Inflammatory macrophage treated with lipopolysaccharide for 4 hours (primary cell): ENCODE data around the gene SERPINA10.
A peak's percentile ranks its signal among the peaks of the same experiment; 100 is the strongest.

ENCODE experiments used
- DNase-seq: peaks from one replicate; pipeline ENCODE4 v3.0.0-alpha.2; 2020

The SERPINA10 gene

GRCh38 chr14:94313991-94314655, 21.1 kb upstream of the SERPINA10 start:
- peak; percentile 24 for DNase-seq

- DNase-seq, result no peak
Observed at GRCh38 chr14:94312481-94313246, 19.6 kb upstream of the SERPINA10 start.

- no peak for DNase-seq
Observed at GRCh38 chr14:94310248-94310647, 17.2 kb upstream of the SERPINA10 start.

GRCh38 chr14:94309721-94310120, 16.7 kb upstream of the SERPINA10 start:
- no peak for DNase-seq

DNA sequence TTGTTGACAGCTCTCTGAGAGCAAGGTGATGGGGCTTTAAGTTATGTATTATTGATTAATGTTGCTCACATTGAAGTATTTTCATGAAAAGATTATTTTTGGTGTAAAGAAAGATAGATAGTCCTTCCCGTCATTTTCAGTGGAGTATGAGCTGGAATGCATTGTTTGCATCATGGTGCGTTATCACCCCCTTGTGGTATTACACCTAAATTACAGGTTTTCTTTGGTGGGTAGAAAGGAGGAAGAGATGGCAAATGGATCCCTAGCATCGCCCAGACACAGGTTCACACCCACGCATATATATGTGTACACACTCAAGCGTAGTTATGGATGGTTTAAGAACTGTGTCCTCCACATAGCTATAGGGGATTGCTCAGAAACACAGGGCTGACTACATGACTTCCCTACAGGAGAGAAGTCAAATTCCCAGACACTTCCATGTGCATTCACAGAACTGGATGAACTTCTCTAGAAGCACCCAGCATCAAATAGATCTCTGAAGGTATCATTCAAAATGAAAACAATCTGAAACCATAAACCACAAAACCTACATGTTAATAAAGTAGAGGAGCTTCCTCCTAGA, 14.4 kb upstream of the SERPINA10 start:
- DNase-seq, result peak; percentile 21

DNA sequence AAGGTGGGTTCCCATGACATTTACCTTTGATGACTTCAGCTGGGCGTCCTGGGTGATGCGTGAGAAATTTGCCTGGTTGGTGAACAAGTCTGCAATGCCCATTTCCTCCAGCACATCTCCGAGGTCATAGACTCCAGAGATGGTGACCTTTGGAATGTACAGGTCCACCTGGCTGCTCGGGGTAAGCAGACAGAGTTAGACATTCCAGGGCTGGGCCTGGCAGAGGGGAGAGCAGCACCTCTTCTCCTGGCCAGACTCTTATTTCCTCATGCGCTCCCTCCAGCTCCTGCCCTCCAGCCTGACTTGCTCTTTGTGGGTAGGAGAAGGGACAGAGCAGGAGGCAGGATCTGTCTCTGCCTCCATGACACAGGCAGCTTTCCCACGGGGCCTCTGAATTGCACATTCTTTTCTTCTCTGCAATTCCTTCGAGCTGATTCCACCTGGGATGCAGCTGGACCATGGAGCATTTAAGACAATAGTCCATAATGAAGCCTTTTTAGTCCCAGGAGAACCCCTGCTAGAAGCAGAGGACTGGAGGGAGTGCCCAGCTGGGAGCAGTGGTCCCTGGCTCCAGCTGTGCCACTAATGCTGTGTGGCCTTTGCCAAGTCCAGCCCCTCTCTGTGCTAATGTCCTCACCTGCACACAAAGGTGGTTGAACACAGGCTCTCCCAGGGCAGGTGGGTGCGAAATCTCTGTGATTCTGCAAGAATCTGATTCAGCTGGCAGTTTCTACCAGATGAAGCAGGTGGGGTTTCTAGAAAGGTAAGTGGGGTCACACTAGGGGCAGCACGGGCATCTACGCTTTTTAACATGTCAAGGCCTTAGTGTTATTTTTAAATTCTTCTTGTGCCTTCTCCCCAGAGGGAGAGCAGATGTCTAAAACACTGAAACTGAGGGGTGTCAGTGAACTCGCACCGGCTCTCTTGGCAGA, 13.2 kb upstream of the SERPINA10 start:
- no peak for DNase-seq

DNA sequence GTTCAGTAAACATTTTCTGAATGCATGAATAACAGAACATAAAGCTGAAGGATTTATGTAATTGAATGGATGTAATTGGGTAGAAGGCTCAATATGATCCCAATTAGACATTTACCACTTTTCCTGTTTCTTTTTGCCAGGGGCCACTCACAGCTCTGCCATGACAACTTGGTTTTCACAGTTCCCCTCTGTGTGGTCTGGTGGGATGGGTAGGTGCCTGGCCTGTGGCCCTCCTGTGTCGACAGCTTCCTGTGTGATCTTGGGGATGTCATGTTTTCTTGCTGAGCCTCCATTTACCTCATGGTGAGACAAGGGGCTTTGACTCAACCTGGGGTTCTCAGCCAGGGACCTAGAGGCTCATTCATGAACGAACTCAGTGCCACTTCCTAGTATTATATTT, 12.6 kb upstream of the SERPINA10 start:
- no peak for DNase-seq

GRCh38 chr14:94304243-94304642, 11.2 kb upstream of the SERPINA10 start:
- DNase-seq, result no peak

DNA sequence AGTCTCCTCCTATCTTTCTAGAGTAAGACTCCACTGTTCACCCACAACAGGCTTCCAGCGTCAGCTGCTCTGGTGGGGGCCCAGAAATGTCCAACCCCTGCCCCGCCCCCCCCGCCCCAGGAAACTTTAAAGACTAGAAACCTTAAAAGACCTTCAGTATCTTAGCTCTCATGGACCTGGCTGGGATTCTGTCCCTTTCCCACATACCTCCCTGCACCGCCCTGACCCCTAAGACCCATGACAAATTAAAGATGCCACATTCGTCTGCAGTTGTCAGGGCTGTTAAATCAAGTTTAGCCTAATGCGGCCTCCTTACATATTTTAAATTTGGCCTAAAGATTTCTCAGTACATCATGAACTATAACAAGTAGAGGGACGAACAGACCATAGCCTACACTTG, 10.0 kb upstream of the SERPINA10 start:
- DNase-seq, result no peak

DNA sequence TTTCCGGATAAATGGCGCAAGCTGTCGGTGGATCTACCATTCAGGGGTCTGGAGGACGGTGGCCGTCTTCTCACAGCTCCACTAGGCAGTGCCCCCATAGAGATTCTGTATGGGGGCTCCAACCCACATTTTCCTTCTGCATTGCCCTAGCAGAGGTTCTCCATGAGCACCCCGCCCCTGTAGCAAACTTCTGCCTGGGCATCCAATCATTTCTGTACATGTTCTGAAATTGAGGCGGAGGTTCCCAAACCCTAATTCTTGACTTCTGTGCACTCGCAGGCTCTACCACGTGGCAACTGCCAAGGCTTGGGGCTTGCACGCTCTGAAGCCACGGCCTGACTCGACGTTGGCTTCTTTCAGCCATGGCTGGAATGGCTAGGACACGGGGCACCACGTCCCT, 5.1 kb upstream of the SERPINA10 start:
- no peak for DNase-seq

- peak; percentile 47 for DNase-seq
Observed at GRCh38 chr14:94296181-94296545, 3.1 kb upstream of the SERPINA10 start.

DNA sequence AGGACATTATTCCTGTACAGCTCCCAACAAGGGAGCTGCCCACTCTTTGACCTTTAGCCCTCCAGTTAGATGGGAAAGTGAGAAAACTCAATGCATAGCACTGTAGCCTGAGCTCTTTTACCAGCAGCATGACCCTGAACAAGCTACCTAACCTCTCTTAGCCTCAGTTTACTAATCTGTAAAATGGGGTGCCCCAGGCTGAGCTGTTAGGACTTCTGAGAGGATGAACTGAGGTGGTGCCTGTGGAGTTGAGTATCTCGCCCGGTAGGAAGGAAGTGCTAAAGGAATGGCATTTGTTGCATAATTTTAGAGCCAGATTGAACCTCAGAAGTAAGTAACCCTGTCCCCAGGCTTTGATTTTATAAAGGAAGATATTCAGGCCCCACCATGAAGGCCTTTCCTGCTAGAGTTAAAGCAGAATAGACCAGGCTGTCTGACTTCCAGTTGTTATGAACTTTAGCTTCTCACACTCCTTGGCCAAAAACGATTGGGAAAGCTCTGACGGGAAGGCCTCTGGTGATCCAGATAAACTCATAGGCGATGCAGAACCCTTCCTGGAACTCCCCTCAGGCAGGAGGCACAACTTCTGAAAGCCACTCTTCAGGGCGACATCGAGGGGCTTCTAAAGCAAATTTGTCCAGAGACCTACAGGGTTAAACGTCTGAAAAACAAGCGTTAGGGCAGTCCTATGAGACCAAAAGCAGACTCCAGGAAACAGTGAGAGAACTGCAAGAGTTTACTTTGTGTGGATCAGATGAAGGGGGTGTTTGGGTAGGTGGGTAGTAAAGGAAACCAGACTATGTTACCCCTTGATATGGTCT, 2.5 kb upstream of the SERPINA10 start:
- DNase-seq, result no peak

DNA sequence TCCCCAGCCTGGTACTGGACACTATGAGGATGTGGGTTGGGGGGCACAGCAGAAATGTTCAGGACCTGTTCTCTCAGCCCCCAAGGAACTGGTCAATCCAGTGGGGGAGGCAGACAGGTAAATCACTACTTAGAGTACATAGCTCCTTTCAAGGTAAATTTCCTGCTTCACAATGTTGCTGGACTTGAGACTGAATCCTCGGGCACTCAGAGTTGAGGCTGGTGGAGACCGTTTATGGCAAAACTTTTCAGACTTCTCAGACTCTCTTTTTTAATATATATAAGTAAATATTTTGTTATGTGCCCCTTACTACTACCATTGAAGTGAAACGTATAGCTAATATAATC, 483 bp upstream of the SERPINA10 start:
- no peak for DNase-seq

GRCh38 chr14:94292526-94292871, 569 bp downstream of the SERPINA10 start:
- DNase-seq, result no peak

- DNase-seq, result no peak
Observed at GRCh38 chr14:94291906-94292525, 1.1 kb downstream of the SERPINA10 start.

DNA sequence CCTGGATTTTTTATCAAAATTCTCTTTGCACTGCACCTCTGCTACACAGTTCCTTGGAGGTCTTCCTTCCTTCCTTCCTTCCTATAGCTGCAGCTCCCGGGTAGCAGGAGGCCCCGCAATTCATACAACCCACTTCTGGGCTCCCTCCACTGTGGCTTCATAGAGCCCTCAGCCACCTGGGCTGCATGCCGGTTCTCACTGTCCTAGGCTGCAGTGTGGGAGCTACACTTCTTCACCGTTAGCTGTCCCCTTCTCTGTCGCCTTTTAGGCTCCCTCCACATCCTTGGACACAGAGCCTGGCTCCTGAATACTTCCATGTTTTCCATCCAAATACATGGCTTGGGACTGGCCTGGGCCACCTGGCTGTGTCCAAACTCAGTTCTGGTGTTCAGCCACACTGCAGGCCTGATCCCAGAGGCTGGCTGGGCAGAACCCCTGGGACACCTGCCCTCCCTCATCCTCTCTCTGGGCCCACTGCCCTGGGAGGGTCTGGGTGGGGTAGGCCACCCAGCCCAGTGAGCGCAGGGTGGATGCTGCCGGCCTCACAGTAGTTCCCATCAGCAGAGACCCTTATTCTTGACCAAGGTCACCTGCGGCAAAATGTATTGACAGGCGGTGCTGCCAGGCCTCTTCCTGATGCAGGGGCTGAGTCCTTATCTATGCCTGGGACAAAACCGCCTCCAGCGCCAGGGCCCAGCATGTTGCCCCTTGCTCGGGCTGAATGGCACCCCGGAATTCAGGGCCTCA, 1.7 kb downstream of the SERPINA10 start:
- DNase-seq, result no peak

DNA sequence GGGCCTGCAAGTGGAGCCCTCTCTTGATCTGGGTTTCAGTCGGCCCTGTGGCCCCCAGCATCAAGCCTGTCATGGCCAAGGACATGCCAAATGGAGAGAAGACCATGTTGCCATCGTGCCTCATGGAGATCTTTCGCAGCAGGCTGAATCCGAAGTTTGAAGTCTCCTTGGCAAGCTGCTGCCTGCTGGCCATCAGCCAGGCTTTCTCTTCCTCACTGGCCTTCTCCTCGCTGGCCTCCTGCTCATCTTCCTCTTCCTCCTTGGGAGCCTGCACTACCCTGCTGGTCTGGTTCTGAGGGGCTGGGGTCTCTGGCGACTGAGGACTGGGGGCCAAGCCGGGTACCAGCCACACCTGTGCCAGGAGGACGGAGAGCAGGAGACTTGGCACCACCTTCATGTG, 2.9 kb downstream of the SERPINA10 start:
- DNase-seq, result no peak

DNA sequence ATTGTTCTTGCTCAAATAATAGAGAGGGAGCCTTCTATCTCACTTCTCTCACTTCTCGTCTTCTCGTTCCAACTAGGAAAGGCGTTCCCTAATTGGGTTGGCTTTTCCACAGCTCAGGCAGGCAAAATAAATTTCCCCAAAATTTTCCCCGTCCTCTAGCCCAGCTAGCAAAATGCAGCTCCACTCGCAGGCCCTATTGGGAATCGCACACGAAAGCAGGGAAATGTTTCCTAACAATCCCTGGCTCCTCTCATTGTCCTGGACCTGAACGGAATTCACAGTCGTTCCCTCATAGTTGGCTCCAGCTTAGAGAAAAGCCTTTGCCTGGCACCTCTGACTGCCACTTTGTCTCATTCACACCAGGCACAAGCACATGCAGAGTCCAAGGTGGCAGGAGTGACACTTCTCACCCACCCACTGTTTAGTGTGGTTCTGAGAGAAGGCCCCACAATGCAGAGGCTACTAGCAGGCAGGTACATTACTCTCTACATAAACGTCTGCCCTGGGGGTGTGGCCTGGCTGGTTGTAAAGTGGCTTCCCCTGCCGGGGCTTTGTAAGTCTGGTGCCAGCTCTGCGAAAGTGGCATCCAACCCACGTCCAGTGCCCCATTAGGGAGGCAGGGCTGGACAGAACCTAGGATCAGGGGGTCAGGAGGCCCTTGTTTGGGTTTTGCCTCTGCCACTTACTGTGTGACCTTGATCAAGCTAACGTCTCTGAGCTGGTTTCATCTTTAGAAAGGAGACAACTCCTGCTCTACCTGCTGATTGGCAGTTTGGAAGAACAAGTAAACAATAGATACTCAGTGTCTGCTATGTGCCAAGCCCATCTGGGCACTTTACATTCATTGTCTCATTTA, 4.2 kb downstream of the SERPINA10 start:
- DNase-seq, result no peak

- no peak for DNase-seq
Observed at GRCh38 chr14:94285158-94285557, 7.9 kb downstream of the SERPINA10 start.

GRCh38 chr14:94284221-94284620, 8.8 kb downstream of the SERPINA10 start:
- DNase-seq, result no peak
